GM18507 (cell line): Measurements from ENCODE around the gene CDK19.
A peak's percentile ranks its signal among the peaks of the same experiment; 100 is the strongest.
"Not testable (repeated sequence)": the region's sequence is repeated elsewhere in the genome, so short reads cannot be mapped to it uniquely, and the experiment has no call there.

Experiments used
- DNase-seq: peaks from one replicate; pipeline ENCODE4 v3.0.0; 2011; ENCODE audit warnings: low read depth; ENCODE audit not compliant: insufficient read length; ENCODE audit errors: extremely low spot score
- FAIRE-seq: peaks from 2 replicates; lab custom pipeline; 2011; peaks lifted over from hg19 to GRCh38; lab: Jason Lieb, UNC

Gene CDK19

GRCh38 chr6:110814102-110815014, 911 bp downstream of the CDK19 start:
- FAIRE-seq (peak; percentile 29), DNase-seq (no peak)

GRCh38 chr6:110813338-110814101, 1.7 kb downstream of the CDK19 start:
- DNase-seq = no peak
- no peak for FAIRE-seq

DNA sequence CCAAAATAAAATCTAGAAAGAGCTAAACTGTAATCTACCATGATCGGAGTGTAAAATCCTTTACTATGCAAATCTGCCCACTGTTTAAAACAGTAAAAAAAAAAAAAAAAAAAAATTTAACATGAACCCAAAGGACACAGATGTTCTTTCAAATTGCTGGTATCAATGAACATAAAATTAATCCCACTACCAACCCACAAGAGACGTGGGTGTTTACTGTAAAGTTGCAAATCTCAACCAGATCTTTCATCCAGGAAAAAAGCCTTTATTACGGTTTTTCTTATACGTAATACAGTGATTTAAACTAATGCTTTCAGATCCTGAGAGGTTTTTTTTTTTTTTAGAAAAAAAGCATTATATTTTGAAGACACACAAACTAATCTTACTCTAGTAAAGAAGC, 2.5 kb downstream of the CDK19 start:
- DNase-seq = no peak
- FAIRE-seq = no peak

GRCh38 chr6:110810896-110811586, 4.2 kb downstream of the CDK19 start:
- FAIRE-seq = peak; percentile 76
- DNase-seq = no peak

- no peak for DNase-seq
Observed at GRCh38 chr6:110809792-110810191, 5.5 kb downstream of the CDK19 start.

GRCh38 chr6:110802175-110802574, 13.1 kb downstream of the CDK19 start:
- not testable (repeated sequence) for FAIRE-seq, DNase-seq

More at GRCh38 chr6:110809792-110810191, 5.5 kb downstream of the CDK19 start:
- no peak for FAIRE-seq

GRCh38 chr6:110800839-110801196, 14.5 kb downstream of the CDK19 start:
- DNase-seq (no peak), FAIRE-seq (peak; percentile 38)

DNA sequence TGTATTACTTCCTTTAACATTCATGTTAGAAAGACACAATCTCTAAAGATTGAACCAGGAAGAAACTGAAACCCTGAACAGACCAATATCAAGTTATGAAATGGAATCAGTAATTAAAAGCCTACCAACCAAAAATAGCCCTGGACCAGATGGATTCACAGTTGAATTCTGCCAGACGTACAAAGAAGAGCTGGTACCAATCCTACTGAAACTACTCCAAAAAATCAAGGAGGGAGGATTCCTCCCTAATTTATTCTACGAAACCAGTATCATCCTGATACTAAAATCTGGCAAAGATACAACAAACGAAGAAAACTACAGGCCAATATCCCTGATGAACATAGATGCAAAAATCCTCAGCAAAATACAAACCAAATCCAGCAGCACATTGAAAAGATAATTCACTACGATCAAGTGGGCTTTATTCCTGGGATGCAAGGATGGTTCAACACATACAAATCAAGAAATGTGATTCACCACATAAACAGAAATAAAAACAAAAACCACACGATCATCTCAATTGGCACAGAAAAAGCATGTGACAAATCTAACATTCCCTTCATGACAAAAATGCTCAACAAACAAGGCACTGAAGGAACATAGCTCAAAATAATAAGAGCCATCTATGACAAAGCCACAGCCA, 15.0 kb downstream of the CDK19 start:
- DNase-seq (no peak), FAIRE-seq (no peak)

GRCh38 chr6:110799655-110800054, 15.6 kb downstream of the CDK19 start:
- no peak for FAIRE-seq
- DNase-seq = no peak

- FAIRE-seq (peak; percentile 29), DNase-seq (no peak)
Observed at GRCh38 chr6:110799189-110799588, 16.1 kb downstream of the CDK19 start.

- DNase-seq = no peak
- FAIRE-seq = no peak
Observed at GRCh38 chr6:110795271-110795670, 20.0 kb downstream of the CDK19 start.

DNA sequence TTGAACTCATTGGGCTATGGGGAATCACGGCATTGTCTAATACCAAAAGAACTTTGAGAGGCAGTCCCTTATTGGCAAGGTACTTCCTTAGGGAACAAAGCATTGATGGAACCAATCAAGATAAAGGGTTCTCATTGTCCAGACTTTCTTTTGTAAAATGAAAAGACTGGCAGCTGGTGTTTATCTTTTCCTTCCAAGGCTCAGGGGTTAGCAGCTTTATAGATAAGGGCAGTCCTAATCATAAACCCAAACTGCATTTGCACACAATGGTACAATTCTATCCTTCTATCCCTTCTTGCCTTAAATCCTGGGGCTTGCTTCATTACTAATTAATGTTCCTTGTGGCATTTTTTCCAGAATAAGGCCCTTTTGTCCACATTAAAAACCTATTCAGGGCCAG, 28.6 kb downstream of the CDK19 start:
- no peak for DNase-seq
- FAIRE-seq = no peak

GRCh38 chr6:110786271-110786670, 29.0 kb downstream of the CDK19 start:
- no peak for DNase-seq
- FAIRE-seq = no peak

DNA sequence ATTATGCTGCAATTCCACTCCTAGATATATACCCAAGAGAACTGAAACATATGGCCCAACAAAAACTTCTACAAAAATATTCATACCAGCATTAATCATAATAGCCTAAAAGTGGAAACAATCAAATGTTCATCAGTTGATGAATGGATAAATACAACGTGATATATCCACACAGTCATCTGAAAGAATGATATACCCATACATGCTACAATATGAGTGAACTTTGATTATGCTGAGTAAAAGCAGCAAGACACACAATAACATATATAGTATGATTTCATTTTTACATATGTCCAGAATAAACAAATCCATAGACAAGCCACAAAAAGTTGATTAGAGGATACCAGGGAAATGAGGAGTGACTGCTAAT, 30.7 kb downstream of the CDK19 start:
- DNase-seq = no peak
- no peak for FAIRE-seq

- peak; percentile 84 for FAIRE-seq
- DNase-seq = no peak
Observed at GRCh38 chr6:110781522-110782214, 33.6 kb downstream of the CDK19 start.

DNA sequence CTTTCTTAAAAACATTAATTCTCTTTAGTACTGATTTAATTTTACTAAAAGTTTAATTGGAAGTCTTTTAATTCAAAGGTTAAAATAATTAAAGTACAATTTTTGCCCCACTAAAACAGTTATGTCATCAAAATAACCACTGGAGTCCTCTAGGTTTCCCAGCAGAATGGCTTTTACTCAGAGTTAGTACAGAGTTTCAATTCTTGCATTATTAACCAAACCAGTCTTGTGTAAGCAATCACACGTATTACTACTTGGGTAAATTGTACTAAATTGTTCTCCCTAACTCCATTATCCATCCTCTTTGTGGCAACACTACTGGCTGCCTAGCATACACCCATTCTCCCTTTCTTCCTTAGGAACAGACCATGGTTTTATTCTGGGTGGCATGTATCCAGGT, 36.9 kb downstream of the CDK19 start:
- FAIRE-seq = no peak
- DNase-seq = no peak

GRCh38 chr6:110777636-110778035, 37.6 kb downstream of the CDK19 start:
- FAIRE-seq (no peak), DNase-seq (no peak)

- DNase-seq = no peak
- FAIRE-seq = no peak
Observed at GRCh38 chr6:110776413-110776812, 38.9 kb downstream of the CDK19 start.

GRCh38 chr6:110769923-110770322, 45.3 kb downstream of the CDK19 start:
- no peak for DNase-seq
- FAIRE-seq = no peak
